Head of caudate nucleus (tissue), 42 donors: Measurements from ENCODE around the gene SDF4.
A peak's percentile ranks its signal among the peaks of the same experiment; 100 is the strongest.
"Not testable (repeated sequence)": the region's sequence is repeated elsewhere in the genome, so short reads cannot be mapped to it uniquely, and the experiment has no call there.

Experiments used
- DNase-seq, 42 donors: peaks; one replicate each; pipeline versions ENCODE4 v3.0.0 to v3.0.0-alpha.2; 2020 to 2021; ENCODE audit warnings: mixed read lengths in 7 of 42
- intact Hi-C: fragments of 100-400 bp; cut with DNase I; formaldehyde crosslinking; loops from one replicate; pipeline ENCODE4 v1.15.0; 2022

SDF4 gene

GRCh38 chr1:1191734-1192133 lies 40.1 kb downstream of the SDF4 start:
- intact Hi-C loops: no loop called here
- peak in 1 of 42 donors; percentile 1 for DNase-seq

GRCh38 chr1:1189111-1189510 lies 42.7 kb downstream of the SDF4 start:
- no peak for DNase-seq
- intact Hi-C loops: no loop called here

- DNase-seq: no peak
- intact Hi-C loops: no loop called here
Observed at GRCh38 chr1:1187938-1188337, 43.9 kb downstream of the SDF4 start.

- intact Hi-C loops: no loop called here
- peak in 37 of 42 donors; percentile 10 to 78 (median 54) for DNase-seq
Observed at GRCh38 chr1:1185101-1185765, 46.6 kb downstream of the SDF4 start.

- intact Hi-C loops: no loop called here
- DNase-seq: peak in 1 of 42 donors; percentile 2
Observed at GRCh38 chr1:1183833-1184775, 47.7 kb downstream of the SDF4 start.

GRCh38 chr1:1183221-1183747 lies 48.5 kb downstream of the SDF4 start:
- peak in 1 of 42 donors; percentile 2 for DNase-seq
- intact Hi-C loops: no loop called here

GRCh38 chr1:1182491-1183220 lies 49.1 kb downstream of the SDF4 start:
- peak in 1 of 42 donors; percentile 2 for DNase-seq

GRCh38 chr1:1181938-1182410 lies 49.8 kb downstream of the SDF4 start:
- intact Hi-C loops: no loop called here
- DNase-seq: no peak

More at GRCh38 chr1:1182491-1183220, 49.1 kb downstream of the SDF4 start:
- intact Hi-C loops: no loop called here

- intact Hi-C loops: no loop called here
- DNase-seq: peak in 1 of 42 donors; percentile 2
Observed at GRCh38 chr1:1181129-1181937, 50.5 kb downstream of the SDF4 start.

GRCh38 chr1:1179983-1180861 lies 51.6 kb downstream of the SDF4 start:
- intact Hi-C loops: no loop called here
- peak in 1 of 42 donors; percentile 3 for DNase-seq

- intact Hi-C loops: no loop called here
- peak in 1 of 42 donors; percentile 1 for DNase-seq
Observed at GRCh38 chr1:1179346-1179982, 52.3 kb downstream of the SDF4 start.

GRCh38 chr1:1178794-1179331 lies 52.9 kb downstream of the SDF4 start:
- intact Hi-C loops: no loop called here
- DNase-seq: peak in 1 of 42 donors; percentile 0

GRCh38 chr1:1177452-1178206 lies 54.2 kb downstream of the SDF4 start:
- intact Hi-C loops: no loop called here

GRCh38 chr1:1176931-1177330 lies 54.9 kb downstream of the SDF4 start:
- intact Hi-C loops: no loop called here
- DNase-seq: no peak

More at GRCh38 chr1:1177452-1178206, 54.2 kb downstream of the SDF4 start:
- peak in 1 of 42 donors; percentile 0 for DNase-seq

- intact Hi-C loops: not testable (repeated sequence)
- peak in 1 of 42 donors; percentile 0 for DNase-seq
Observed at GRCh38 chr1:1176063-1176761, 55.6 kb downstream of the SDF4 start.
